Astrocyte of the cerebellum (primary cell): ENCODE data around the gene POLQ.

Source experiments
- DNase-seq: peaks from one replicate; pipeline ENCODE4 v3.0.0-alpha.2; 2011; ENCODE audit warnings: low read depth
- H3K4me3 ChIP-seq: 2 replicates; pipeline ENCODE4 v1.5.1; 2011; ENCODE audit warnings: mild to moderate bottlenecking, low read depth, low read length, moderate library complexity
- in situ Hi-C: cut with HindIII; loops from 2 replicates; pipeline ENCODE4 v1.10.0; 2017; ENCODE audit warnings: low sequenced_read_pairs
- TF ChIP-seq, protein P1 (sequence below): IDR thresholded peaks from 2 replicates; pipeline ENCODE4 v1.5.1; 2012; ENCODE audit warnings: low read length, low read depth, moderate library complexity, mild to moderate bottlenecking; ENCODE audit errors: missing control alignments

The POLQ gene

DNA sequence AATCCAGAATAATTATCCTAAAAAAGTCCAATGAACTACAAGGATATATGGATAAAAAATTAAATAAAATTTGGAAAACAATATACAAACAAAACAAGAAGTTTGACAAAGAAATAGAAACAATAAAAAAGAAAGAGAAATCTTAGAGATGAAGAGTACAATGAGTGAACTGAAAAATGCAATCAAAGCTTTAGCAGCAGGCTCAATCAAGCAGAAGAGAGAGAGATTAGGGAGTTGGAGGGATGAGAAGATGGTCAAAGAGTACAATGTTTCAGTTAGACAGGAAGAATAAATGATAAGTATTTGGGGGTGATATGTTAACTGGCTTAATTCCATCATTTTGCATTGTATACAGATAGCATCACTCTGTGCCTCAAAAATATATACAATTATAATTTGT, 29.9 kb downstream of the POLQ start:
- TF ChIP-seq, protein P1, sequence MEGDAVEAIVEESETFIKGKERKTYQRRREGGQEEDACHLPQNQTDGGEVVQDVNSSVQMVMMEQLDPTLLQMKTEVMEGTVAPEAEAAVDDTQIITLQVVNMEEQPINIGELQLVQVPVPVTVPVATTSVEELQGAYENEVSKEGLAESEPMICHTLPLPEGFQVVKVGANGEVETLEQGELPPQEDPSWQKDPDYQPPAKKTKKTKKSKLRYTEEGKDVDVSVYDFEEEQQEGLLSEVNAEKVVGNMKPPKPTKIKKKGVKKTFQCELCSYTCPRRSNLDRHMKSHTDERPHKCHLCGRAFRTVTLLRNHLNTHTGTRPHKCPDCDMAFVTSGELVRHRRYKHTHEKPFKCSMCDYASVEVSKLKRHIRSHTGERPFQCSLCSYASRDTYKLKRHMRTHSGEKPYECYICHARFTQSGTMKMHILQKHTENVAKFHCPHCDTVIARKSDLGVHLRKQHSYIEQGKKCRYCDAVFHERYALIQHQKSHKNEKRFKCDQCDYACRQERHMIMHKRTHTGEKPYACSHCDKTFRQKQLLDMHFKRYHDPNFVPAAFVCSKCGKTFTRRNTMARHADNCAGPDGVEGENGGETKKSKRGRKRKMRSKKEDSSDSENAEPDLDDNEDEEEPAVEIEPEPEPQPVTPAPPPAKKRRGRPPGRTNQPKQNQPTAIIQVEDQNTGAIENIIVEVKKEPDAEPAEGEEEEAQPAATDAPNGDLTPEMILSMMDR: no peak
- DNase-seq: no peak
- in situ Hi-C loops: no loop called here
- no peak overlapping the region for H3K4me3 ChIP-seq

DNA sequence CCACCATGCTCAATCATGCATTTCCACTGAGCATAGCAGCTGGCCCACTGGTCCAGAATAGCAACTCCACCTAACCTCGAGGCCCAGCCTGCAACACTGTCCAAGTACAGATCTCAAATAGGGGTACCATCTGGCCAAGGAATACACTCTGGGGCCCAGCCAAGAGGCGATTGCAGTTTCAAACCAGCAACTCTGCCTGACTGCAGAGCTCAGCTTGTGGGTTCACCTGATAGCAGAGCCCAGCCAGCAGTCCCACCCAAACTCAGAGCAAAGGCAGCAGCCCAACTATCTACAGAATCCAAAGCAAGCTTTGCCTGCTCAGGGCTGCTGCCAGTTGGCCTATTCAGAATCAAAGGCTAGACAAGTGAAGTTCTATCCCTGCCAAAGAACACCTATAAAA, 30.5 kb downstream of the POLQ start:
- no peak overlapping the region for H3K4me3 ChIP-seq
- TF ChIP-seq, protein P1: no peak
- no peak for DNase-seq
- in situ Hi-C loops: no loop called here

DNA sequence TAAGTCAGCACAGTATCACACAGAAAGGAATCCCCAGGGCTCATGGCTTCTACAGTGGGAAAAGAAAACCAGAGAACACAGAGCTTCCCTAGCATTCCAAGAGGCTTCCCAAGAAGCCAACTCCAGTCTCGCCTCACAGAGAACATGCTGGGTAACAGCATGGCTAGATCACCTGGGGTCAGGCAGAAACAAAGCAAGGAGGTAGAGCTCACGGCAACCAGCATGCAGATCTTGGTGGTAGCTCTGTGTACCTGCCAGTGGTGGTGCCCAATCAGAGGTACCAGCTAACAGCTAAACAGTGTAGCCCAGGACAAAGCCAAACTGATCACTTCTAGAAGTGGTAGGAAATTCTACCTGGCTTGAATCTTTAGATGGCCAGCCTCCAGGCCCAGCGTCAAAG, 31.3 kb downstream of the POLQ start:
- DNase-seq: no peak
- in situ Hi-C loops: no loop called here
- H3K4me3 ChIP-seq: no peak overlapping the region
- TF ChIP-seq, protein P1: no peak

DNA sequence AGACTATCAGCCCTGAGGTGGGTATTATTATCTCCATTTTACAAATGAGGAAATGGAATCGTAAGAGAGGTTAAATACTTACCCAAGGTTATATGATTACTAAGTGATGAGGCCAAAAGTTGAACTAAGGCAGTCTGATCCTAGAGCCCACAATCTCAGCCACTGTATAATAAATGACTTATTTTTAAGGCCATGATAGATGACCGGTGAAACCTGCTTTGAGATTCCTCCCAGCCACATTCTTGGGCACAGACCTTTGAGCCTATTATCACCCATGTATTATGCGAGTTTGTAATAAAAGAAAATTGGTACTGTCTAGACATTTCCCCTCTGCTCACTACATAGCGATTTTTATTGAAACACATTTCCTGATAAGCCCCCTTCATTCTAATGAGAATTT, 37.4 kb downstream of the POLQ start:
- no peak overlapping the region for H3K4me3 ChIP-seq
- in situ Hi-C loops: no loop called here
- TF ChIP-seq, protein P1: no peak
- no peak for DNase-seq

DNA sequence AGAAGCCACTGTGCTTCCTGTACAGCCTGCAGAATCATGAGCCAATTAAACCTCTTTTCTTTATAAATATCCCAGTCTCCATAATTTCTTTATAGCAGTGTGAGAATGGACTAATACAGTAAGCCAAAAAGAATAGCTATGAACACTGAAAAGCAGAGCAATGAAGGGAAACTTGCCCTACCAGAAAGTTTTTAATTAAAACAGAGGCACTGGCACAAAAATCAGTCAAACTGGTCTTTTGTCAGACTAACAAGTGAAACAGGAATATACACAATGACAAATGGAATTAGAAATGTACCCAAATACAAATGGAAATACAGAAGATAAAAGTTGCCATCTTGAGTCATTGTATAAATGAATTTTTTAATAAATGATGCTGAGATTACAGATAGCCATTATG, 40.5 kb downstream of the POLQ start:
- DNase-seq: no peak
- TF ChIP-seq, protein P1: no peak
- in situ Hi-C loops: no loop called here
- no peak overlapping the region for H3K4me3 ChIP-seq

DNA sequence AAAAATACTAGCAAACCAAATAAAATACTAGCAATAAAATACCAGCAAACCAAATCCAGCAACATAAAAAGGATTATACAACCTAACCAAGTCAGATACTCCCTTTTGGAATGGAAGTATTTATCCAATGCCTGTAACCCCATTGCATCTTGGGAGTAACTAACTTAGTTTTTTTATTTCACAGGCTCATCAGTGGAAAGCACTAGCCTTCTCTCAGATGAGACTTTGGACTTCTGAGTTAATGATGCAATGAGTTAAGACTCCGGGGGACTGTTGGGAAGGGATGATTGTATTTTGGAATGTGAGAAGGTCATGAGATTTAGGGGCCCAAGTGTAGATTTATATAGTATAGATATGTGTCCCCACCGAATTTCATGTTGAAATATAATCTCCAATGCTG, 41.2 kb downstream of the POLQ start:
- no peak for DNase-seq
- in situ Hi-C loops: no loop called here
- TF ChIP-seq, protein P1: no peak

DNA sequence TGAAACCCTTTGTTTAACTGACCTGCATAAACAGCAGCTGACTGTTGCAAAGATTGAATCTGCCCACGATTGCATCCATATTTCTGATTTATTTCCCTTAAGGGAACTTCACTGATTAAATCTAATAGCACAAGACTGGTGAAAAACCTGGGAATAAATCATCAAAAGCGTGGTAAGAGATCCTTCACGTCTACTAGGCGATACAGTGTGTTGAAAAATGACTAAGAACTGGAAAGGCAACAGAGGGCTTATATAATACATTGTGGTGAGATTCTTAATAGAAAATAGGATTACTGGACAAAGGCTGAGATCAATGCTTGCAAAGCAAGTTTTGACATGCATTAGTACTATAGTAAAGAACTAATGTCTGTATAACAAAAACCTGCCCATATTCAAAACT, 49.0 kb downstream of the POLQ start:
- no peak overlapping the region for H3K4me3 ChIP-seq
- DNase-seq: no peak
- in situ Hi-C loops: no loop called here
- TF ChIP-seq, protein P1: no peak

More for the DNA sequence above, 41.2 kb downstream of the POLQ start:
- H3K4me3 ChIP-seq: no peak overlapping the region
